KG1 (cell line): ENCODE measurements around the gene POU6F2.

Source experiments
- DNase-seq: peaks from one replicate; lab custom pipeline; 2025; lab: John Stamatoyannopoulos, UW

The POU6F2 gene

GRCh38 chr7:39069896-39070881, 92.5 kb downstream of the POU6F2 start:
- DNase-seq, result peak; percentile 7

GRCh38 chr7:39071116-39071515, 93.4 kb downstream of the POU6F2 start:
- DNase-seq, result no peak

GRCh38 chr7:39073432-39073831, 95.7 kb downstream of the POU6F2 start:
- DNase-seq, result no peak

- no peak for DNase-seq
These were observed 97.5 kb downstream of the POU6F2 start for GRCh38 chr7:39075210-39075609.

- DNase-seq, result no peak
These were observed 106.1 kb downstream of the POU6F2 start for GRCh38 chr7:39083781-39084180.

- DNase-seq, result no peak
These were observed 106.6 kb downstream of the POU6F2 start for GRCh38 chr7:39084349-39084748.

GRCh38 chr7:39085189-39085588, 107.5 kb downstream of the POU6F2 start:
- DNase-seq, result no peak

GRCh38 chr7:39085590-39086049, 107.9 kb downstream of the POU6F2 start:
- DNase-seq, result no peak

- DNase-seq, result no peak
These were observed 109.1 kb downstream of the POU6F2 start for GRCh38 chr7:39086638-39087360.

GRCh38 chr7:39088730-39089593, 111.3 kb downstream of the POU6F2 start:
- DNase-seq, result no peak

GRCh38 chr7:39091145-39091544, 113.4 kb downstream of the POU6F2 start:
- DNase-seq, result no peak

GRCh38 chr7:39091774-39092173, 114.1 kb downstream of the POU6F2 start:
- no peak for DNase-seq

- DNase-seq, result no peak
These were observed 117.0 kb downstream of the POU6F2 start for GRCh38 chr7:39094731-39095130.

GRCh38 chr7:39095875-39096619, 118.3 kb downstream of the POU6F2 start:
- DNase-seq, result no peak

GRCh38 chr7:39098506-39098905, 120.8 kb downstream of the POU6F2 start:
- no peak for DNase-seq

GRCh38 chr7:39099146-39099545, 121.4 kb downstream of the POU6F2 start:
- no peak for DNase-seq

- DNase-seq, result no peak
These were observed 122.6 kb downstream of the POU6F2 start for GRCh38 chr7:39100270-39100669.

GRCh38 chr7:39102234-39102633, 124.5 kb downstream of the POU6F2 start:
- DNase-seq, result no peak

- DNase-seq, result no peak
These were observed 128.0 kb downstream of the POU6F2 start for GRCh38 chr7:39105720-39106119.

- DNase-seq, result no peak
These were observed 148.1 kb downstream of the POU6F2 start for GRCh38 chr7:39125846-39126245.

GRCh38 chr7:39127058-39127457, 149.3 kb downstream of the POU6F2 start:
- DNase-seq, result no peak
